GM21786 (cell line): ENCODE data around the gene EGFL7.
"Not testable (repeated sequence)": the region's sequence is repeated elsewhere in the genome, so short reads cannot be mapped to it uniquely, and the experiment has no call there.

Experiments
- ATAC-seq: cut with Tn5 transposase; IDR thresholded peaks from one replicate; pipeline ENCODE4 v1.9.1; 2021; ENCODE audit not compliant: unreplicated experiment

The EGFL7 gene

GRCh38 chr9:136624184-136624951, 38.3 kb upstream of the EGFL7 start:
- no peak for ATAC-seq

- ATAC-seq, result no peak
These were observed 37.3 kb upstream of the EGFL7 start for GRCh38 chr9:136625101-136626065.

DNA sequence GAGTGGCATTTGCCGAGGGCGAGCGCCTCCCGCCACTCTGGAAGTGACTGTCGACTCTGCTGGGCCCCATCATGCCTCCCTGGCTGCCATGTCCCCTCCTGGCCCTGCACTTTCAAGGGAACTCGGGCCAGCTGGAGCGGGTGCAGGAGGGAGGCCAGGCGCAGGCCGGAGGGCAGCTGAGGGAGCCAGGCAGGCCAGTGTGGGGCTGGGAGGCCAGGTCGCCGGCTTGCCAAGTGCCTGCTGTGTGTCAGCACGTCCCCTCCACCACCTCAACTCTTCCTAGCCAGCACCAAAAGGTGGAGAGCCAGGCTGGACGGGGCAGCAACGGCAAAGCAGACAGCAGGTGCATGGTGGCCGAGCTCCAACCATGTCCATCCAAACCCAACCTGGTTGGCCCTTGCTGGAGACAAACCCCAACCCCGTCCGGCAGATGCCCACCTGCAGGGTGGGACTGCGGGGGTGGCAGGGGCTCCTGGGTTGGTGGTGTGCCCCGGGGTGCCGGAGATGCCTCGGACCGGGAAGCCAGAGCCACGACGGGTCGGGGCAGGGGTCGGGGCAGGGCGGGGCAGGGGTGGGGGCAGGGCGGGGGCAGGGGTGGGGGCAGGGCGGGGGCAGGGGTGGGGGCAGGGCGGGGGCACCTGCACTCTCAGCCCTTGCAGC, 36.5 kb upstream of the EGFL7 start:
- ATAC-seq, result no peak

DNA sequence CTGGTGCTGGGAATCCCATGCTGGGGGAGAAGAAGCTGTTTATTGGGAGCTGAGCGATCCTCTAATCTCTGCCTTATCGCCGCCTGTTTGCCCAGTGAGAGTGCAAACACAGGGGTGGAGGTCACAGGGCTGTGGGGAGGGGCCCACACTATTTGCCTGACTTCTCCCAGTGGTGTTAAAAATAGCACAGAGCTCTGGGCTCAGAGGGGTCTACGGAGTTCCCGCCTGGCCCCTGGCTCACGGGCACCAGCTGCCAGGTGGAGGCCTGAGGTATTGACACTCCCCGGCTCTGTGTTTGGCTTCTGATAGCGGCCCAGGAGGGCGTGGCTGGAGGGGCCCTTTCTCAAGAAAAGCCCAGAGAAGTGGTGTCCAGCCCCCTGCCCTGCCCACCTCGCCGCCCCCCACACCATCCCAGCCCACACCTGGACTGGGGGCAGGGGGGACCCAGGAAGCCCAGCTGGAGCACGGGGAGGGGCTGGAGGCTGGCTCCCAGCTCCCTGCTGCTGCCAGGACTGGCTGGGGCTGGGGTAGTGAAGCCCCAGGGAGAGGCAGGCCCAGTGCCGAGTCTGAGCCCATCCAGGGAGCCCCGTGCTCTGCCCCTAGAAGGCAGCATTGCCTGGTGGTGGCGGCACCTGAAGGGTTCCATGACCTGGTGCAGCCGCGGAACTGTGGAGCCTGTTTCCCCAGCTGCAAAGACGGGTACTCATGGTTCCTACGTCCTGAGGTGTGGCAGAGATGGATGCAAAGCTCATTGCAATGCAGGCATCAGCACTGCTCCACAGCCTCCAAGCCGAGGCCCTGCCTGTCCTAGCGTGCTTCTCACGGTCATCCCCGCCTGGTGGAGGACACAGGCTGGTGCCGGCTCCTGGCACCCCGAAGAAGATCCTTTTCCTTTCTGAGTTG, 35.7 kb upstream of the EGFL7 start:
- no peak for ATAC-seq

GRCh38 chr9:136627703-136628102, 35.0 kb upstream of the EGFL7 start:
- no peak for ATAC-seq

- ATAC-seq, result no peak
These were observed 34.4 kb upstream of the EGFL7 start for GRCh38 chr9:136628268-136628667.

- ATAC-seq, result no peak
These were observed 33.5 kb upstream of the EGFL7 start for GRCh38 chr9:136629001-136629878.

DNA sequence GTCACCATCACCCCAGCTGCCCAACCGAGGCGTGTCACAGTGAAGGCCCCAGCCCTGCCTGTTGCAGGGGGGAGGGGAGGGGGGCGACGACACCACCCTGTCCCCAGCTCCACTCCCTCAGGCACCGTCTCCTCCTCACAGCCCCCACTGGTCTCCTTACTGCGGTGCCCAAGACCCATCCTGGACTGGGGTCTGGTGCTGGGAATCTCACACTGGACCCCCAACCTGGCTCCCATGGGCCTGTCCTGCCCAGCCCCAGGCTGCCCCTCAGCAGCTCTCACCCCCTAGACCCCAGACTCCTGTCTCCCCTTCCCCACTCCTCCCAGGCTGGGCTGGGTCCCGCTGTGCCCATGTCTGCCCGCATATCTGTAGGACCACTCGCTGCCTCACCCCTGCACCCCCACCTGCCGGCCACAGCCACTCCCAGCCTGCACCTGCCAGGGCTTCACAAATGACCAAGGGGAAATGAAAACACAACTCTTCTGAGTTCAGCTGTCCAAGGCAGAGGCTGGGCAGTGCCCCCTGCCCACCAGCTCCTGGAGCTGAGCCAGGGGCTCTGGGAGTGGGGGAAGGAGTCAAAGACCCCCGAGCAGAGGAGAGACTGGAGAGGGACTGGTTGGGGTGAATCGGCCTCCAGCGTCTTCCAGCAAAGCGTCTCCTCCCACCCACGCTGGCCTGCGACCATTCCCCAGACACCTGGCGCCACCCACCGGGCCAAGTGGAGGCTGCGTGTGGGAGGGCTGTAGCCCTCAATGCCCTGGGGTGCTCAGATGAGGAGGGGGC, 32.6 kb upstream of the EGFL7 start:
- ATAC-seq, result no peak

DNA sequence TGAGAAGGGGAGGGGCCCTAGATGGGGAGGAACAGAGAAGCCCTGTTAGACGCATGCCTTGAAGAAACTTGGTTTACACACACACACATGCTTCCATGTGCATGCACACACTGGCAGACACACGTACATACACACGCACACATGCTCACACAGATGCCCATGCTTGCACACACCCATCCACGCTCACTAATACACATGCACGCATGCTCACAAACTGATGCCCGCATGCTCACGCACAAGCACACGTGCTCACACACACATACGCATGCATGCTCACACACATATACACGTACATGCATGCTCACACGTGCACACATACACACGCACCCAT, 32.1 kb upstream of the EGFL7 start:
- no peak for ATAC-seq

DNA sequence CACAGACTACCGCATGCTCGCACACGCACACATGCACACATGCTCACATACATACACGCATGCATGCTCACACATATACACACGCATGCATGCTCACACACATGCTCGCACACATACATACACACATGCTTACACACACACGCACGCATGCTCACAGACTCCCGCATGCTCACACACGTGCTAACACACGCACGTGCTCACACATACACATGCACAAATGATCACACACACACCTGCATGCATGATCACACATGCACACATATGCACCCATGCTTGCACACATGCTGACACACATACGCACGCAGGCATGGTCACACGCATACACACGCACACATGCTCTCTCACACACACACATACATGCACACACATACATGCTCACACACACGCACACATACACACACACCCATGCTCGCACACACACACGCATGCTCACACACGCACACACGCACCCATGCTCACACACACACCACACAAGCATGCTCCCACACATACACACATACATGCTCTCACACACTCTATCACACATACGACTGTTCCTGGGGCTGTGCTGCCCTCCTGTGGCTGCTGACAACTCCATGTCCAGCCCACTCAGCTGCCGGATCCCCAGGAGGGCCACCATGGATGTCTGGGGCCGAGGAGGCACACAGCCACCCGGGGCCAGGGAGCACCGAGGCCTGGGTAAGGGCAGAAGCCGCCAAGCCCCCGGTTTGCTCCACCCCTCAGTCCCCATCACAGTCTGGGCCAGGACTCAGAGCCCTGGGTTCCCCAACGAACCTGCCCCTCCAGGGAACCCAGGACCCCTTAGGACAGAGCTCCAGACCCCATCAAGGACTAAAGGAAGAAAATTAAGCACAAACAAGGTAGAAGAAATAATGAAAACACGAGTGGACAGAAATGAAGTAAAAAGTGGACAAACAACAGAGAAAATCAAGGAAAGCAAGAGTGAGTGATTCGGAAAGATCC, 31.4 kb upstream of the EGFL7 start:
- ATAC-seq, result no peak

DNA sequence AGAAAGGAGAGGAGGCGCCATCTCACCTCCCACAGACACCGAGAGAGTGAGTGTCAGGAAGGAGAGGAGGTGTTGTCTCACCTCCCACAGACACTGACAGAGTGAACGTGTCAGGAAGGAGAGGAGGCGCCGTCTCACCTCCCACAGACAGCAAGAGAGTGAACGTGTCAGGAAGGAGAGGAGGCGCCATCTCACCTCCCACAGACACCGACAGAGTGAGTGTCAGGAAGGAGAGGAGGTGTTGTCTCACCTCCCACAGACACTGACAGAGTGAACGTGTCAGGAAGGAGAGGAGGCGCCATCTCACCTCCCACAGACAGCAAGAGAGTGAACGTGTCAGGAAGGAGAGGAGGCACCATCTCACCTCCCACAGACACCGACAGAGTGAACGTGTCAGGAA, 30.6 kb upstream of the EGFL7 start:
- not testable (repeated sequence) for ATAC-seq

DNA sequence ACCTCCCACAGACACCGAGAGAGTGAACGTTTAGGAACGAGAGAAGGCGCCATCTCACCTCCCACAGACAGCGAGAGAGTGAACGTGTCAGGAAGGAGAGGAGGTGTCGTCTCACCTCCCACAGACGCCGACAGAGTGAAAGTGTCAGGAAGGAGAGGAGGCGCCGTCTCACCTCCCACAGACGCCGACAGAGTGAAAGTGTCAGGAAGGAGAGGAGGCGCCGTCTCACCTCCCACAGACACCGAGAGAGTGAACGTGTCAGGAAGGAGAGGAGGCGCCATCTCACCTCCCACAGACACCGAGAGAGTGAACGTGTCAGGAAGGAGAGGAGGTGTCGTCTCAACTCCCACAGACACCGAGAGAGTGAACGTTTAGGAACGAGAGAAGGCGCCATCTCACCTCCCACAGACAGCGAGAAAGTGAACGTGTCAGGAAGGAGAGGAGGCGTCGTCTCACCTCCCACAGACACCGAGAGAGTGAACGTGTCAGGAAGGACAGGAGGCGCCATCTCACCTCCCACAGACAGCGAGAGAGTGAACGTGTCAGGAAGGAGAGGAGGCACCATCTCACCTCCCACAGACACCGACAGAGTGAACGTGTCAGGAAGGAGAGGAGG, 30.1 kb upstream of the EGFL7 start:
- ATAC-seq, result not testable (repeated sequence)

GRCh38 chr9:136634904-136635303, 27.8 kb upstream of the EGFL7 start:
- ATAC-seq, result no peak

DNA sequence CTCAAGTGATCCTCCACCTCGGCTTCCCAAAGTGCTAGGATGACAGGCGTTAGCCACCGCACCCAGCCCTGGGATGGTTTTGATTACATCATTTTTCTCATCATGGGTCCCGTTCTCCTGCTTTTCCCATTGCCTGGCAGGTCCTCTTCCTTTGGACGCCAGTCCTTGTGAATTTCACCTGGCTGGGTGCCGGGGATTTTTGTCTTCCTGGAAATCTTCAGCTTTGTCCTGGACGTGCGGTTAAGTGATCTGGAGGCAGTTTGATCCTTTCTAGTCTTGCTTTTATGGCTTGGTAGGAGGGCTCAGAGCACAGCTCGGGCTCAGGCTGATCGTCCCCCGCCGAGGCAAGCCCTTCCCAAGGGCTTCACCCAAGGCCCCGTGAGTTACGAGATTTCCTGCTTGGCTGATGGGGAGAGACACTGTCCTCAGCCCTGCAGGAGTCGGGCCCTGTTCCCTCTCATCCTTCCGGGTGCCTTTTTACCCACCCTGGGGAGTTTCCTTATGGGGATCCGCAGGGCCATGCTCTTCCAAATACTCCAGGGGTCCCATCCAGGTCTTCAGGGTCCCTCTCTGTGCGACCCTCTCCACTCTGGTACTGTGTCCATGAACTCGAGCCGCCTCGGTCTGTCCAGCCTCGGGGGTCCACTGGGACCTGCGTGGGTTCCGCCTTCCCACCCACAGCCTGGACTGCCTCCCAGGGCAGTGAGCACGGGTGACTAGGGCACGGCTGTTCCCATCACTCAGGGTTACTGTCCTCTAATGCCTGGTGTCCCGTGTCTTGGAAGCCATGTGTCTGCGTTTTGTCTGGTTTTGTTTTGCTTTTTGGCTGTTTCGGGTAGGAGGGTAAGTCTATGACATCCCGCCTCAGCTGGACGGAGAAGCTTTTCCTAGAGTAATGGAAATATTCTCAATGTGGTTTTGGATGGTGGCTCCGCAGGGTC, 22.3 kb upstream of the EGFL7 start:
- no peak for ATAC-seq

DNA sequence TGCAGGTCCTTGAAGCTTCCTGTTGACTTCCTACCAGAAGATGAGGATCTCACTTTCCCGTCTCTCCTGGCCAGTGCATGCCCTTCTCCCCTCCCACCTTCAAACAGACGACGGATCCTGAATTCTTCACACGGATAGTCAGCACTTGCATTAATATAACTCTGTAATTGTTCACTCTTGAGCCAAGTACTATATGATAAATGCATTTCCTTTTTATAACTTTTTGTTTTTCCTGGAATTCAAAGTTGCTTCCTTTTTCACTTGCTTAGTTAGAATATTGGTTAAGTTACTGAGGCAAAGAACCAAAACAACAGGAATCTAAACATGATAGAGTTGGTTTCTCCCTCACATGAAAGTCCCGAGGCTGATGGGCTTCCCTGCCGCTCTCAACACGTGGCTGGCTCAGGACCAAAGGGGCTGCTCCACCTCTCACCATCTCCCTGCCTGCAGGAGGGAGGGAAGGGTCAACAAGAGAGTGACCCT, 20.2 kb upstream of the EGFL7 start:
- no peak for ATAC-seq
